NCI-H345 (cell line): ENCODE results near the gene TMPRSS4.

Source experiments
- DNase-seq: peaks from one replicate; lab custom pipeline; 2025; lab: John Stamatoyannopoulos, UW

The TMPRSS4 gene

DNA sequence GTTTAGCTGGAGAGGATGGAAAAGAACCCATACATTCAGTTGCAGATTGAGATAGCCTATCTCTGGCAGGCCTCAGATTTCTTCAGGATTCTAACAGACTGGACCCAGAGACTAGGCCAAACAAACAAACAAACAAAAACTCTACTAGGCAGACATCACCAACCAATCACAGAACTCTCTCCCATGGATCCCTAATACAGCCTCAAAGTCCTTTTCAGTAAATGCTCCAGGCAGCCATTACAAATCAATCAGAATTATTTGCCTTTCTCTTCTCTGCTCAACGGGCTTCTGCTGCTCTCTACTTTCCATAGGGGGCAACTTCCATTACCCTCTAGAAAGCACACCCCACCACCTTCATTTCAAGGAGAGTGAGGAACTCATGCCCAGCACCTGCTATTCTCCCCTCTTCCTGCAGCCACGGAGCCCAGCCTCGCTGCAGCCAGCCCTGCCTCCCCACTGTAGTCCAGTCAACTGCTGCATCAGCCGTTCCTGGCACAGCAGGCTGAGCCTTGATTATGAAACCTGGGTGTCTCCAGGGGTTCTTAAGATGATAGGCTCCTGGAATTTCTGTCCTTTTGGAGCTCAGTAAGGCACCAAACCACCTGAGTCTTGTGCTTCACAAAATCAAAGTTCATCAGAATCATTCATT, 28.9 kb downstream of the TMPRSS4 start:
- no peak for DNase-seq

DNA sequence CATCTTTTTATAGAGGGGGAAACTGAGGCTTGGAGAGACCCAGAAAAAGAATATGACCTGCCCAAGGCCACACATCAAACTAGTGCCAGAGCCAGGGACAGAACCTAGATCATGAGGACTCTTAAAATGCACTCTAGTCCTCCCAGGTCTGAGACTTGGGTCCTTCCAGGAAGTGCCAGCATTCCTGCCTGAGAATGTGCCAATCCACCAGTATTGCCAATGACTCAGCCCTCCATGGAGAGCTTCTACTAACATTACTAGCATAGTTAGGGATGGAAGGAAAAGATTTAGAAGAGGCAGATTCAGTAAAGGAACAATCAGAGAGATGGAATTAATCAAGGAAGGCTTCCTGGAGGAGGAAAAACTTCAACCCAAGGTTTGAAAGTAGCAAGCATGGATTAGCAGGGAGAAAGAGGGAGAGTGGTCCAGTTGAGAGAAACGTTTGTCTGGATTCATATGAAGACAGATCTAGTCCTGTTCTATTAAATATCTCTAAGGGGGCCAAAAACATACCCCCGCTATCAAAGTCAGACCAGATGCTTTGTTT, 30.0 kb downstream of the TMPRSS4 start:
- no peak for DNase-seq

DNA sequence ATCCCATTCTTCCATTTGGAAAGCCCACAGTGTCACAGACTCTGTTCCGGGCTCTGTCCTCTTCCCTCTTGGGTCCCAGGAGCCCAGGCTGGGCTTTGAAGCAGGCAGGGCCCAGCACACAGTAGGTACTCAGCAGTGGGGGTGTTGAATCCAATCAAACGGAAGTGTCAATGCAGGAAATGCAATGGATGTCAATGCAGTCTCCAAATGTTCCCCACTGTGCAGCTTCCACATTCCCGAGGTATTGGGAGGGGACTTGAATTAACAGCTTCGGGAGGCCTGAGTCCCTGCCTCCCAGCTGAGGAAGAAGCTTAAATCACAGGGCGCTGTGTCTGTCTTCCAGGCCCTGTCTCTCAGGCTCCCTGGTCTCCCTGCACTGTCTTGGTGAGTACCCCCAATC, 31.6 kb downstream of the TMPRSS4 start:
- no peak for DNase-seq

DNA sequence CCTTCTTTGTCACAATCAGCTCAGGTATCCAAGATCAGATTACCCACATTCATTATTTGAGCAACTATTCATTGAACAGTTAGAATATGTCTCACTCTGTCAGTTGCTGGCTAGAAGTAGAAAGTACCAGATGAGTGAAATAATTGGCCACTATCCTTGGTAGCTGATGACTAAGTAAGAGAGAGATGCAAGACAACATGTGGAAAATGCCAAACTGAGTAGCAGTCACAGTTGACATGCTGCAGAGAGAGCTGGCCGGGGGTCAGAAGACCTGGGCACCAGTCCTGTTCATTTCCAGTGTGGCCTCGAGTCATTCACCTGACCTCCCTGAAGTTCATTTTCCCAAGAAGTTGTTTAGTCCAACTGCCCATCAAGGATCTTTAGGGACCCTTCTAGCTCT, 32.4 kb downstream of the TMPRSS4 start:
- no peak for DNase-seq

DNA sequence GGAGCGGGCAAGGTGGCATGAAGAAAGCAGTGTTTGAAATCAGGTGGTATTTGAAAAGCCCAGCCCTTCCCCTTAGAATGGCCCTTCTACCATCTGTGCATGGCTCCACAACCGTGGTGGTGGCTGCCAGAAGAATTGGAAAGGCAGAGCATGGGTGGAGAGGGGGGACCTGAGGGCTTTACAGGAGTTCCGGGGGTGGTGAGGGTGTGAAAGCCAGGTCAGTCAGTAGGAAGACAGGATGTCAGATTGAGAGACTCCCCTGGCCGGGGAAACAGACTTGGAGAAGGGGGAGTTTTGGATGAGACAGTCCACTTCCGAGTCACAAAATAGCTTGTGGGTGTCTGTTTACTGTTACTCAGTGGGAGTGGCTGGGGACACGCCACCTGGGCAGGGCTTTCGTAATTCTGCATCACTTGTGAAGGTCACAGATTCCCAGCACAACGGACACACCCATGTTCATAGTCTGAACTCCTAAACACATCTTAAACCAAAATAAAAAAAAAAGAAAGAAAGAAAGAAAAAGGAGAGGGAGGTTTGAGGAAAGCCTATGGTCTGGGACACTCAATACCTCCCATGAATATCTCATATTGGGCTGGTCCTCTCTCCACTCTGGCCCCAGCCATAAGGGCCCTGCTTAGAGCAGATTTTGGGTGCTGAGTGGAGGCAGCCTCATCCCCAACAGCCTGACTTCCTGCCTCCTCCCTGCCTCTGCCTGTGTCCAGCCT, 34.3 kb downstream of the TMPRSS4 start:
- DNase-seq = no peak

DNA sequence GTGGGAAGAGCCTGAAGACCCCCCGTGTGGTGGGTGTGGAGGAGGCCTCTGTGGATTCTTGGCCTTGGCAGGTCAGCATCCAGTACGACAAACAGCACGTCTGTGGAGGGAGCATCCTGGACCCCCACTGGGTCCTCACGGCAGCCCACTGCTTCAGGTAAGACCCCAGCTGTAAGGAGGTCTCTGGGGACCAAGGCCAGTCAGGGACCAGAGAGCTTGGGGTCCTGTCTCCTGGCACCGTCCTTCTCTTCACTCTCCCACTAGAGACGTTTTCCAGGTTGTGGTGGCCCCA, 34.8 kb downstream of the TMPRSS4 start:
- no peak for DNase-seq

DNA sequence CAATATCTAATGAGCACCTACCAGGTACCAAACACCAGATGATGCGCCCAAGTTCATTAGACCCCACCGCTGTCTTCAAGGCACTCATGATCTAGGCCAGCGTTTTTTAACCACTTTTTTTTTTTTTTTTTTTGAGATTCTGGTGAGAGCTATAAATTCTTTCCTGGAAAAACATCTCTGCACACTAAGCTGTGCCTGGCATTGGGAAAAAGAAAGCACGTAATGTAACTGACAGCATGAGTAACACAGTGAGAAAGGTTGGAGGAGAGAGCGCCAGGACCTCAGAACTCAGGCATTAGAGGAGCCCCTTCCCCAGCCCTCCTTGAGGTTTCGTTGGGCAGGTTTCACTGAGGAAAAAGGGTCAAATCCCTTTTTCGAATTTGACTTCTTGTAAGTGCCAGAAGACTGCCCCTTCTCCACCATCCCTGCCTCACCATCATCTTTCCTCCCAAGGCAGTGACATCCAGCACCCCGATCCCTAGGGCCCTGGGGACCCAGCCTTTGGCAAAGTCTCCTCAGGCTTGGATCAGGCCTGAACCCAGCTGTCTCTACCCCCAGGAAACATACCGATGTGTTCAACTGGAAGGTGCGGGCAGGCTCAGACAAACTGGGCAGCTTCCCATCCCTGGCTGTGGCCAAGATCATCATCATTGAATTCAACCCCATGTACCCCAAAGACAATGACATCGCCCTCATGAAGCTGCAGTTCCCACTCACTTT, 36.0 kb downstream of the TMPRSS4 start:
- no peak for DNase-seq

DNA sequence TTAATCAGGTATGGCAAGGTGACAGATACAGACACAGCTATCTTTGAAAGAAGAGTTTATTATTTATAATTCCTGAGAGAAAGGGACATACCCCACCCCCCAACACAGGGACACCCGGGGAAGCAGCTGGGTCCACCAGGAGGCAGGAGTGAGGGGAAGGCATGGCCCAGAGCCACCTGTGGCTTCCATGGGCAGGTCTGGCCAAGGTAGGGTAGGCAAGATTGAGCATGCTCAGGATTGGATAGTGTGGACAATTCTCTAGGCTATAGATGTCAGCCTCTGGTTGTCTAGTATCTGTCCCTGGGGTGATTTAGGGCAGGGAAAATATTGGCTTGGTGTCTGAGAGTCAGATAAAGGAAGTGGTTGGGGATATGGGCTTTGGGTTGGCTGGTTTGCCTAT, 37.4 kb downstream of the TMPRSS4 start:
- DNase-seq = no peak

DNA sequence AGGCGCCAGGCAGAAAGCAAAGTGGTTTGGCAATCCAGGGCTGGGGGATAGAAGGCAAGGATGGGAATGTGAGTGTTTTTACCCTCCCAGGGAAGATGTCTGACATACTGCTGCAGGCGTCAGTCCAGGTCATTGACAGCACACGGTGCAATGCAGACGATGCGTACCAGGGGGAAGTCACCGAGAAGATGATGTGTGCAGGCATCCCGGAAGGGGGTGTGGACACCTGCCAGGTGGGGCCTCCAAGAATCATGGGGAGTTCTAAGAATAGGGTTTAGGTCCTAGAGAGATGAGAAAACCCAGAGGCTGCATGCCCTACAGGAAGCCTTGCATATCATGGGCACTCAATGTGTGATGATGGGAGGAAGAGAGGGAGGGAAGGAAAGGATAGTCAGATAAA, 38.2 kb downstream of the TMPRSS4 start:
- DNase-seq = no peak

DNA sequence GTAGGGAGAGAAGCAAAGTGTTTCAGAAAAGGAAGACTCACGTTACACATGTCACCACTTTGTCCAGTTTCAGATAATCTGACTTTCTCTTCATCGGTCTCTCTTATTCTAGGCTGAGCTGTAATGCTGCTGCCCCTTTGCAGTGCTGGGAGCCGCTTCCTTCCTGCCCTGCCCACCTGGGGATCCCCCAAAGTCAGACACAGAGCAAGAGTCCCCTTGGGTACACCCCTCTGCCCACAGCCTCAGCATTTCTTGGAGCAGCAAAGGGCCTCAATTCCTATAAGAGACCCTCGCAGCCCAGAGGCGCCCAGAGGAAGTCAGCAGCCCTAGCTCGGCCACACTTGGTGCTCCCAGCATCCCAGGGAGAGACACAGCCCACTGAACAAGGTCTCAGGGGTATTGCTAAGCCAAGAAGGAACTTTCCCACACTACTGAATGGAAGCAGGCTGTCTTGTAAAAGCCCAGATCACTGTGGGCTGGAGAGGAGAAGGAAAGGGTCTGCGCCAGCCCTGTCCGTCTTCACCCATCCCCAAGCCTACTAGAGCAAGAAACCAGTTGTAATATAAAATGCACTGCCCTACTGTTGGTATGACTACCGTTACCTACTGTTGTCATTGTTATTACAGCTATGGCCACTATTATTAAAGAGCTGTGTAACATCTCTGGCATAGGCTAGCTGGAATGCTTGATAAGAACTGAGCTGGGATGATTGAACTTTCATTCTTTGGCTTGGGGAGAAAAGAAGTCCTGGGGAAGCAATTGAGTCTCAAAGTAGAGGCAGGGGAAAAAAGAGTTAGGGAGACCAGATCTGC, 41.1 kb downstream of the TMPRSS4 start:
- no peak for DNase-seq

DNA sequence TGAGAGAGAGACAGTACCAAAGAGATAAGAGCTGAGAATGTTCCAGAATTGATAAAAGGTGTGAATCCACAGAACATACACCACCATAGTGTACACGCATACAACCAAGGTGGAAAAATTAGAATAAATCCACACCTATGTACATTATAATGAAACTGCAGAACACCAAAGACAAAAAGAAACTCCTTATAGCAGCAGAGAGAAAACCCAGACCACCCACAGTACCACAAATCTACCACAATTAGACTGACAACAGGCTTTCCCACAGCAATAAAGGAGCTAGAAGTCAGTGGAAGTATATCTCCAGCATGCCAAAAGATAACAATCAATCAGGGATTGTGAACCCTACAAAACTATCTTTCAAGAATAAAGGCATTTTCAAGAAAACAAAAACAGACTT, 43.9 kb downstream of the TMPRSS4 start:
- no peak for DNase-seq

DNA sequence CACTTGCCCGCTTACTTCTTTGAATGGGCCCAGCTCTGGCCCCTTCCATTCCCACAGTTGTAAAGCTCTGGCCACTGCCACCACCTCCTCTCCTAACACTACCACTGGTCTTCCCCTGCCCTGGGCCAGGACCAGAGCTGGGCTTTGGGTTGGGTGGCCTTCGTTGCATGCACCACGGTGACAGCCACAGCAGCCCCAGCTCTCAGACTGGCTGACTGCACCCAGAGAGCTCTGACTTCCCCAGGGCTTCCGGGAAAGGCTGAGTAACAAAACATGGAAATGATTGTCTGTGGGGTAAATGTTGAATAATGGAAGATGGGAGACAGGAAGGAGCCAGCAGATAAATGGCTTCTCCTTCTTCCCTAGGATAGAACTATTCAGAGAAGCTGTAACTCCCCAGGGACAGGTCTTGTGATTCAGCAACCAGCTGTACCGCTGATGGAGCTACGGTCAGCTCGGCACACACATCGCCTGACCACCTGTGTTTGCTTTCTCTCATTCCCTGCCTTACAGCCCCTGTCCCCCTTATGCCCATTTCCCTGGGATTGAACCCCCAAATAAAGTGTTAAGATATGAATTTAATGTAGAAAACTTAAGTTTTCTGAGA, 48.2 kb downstream of the TMPRSS4 start:
- DNase-seq = no peak

DNA sequence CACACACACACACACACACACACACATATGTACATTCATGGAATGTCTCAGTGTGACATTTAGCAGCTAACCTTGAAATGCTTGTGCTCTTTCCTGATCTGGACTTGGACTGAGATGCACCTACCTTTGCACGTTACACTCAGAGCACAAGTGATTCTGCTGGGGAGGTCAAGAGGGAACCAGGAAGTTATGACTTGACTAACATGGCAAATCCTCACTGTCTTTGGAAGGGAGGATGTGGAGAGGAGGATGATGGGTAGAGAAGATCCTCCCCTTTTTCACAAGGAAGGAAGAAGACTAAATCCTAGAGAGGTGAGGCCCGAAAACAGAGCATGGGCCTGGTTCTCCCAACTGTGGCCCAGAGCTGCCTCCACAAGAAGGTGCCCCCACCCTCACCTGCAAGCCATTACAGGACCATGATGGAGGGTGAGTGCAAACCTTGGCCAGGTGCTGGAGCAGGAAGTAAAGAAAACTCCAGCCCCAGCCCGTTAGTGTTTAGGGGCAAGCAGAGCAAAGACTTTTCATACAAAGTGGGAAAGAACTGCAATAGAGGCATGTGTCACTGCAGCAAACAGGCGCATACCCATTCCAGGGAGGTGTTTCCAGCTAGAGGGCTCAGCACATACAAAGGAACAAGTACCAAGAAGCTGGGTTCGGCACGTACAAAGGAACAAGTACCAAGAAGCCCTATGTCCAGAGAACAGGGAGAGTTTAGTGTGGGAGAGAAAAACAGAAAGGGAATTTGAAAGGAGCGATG, 49.4 kb downstream of the TMPRSS4 start:
- DNase-seq = no peak

DNA sequence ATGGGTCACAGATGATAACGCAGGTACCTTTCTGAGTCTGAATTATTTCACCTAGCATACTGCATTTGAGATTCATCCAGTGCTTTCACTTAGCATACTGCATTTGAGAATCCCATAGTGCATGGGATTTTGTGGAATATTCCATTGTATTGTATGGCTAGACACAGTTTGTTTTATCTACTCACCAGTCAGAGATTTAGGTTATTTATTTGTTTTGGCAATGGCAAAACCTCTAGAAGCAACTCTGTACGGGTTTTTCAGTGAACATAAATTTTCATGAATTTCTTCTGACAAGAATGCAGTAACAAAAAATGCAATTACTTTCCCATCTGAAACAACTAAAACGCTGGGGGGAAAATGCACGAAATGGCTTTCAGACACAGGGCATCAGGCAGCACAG, 51.4 kb downstream of the TMPRSS4 start:
- no peak for DNase-seq

DNA sequence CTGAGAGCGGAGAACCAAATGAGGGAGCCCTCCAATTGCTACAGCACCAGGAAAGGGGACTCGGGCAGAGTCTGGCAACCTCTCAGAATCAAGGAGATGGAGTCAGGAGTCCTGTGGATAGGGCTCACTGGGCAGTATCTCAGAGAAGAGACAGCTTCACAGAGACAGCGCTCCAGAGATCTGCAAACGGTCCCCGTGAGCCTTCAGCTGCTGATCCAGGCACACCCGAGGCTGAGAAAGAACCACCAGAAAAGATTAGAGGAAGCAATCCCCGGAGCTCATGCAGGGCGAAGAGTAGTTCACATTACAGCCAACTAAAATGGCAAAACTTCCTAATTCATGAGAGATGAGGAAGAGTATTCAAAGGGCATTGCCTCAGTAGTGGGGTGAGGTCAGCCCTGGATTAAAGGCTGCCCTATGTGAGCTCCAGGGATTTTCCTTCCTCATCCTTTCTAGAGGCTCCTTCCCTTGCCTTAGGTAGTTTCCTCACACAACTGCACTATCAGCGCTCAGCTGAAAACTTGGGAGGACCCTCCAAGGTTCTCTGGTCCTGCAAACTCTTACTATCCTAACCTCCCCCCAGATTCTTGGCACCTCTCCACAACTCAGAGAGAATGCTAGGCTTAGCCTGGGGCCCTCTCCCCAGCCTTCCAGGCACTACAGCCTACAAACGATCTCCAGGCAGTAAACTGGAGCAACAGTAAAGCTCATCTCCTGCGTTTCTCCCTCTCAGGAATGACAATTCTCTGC, 52.0 kb downstream of the TMPRSS4 start:
- DNase-seq = no peak

DNA sequence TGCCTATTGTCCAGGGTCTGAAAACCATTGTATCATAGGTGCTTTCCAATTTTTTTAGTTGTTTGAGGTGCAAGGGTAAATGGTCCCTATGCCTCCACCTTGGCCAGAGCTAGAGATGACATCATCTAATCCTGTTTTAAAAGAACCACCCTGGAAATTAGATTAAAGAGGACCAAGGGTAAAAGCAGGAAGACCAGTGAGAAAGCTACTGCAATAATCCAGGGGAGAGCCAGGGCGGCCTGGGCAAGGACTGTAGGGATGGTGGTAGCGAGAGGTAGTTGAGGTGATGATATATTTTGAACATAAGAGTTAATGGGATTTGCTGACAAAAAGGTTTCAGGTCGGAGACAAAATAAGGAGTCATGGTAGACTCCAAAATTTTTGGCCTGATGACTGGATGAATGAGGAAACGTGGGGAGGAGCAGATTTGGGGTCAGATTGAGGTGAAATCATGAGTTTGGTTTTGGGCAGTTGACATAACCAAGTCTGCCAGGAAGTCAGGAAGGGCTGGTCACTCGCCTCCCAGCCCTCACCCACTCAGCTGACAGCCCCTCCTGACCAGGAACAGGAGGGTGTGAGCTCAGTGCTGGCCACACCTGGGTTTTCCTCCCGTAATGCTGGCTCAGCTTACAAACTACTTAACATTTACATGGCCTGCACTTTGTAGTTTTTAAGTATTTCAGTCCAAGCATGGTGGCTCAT, 52.7 kb downstream of the TMPRSS4 start:
- DNase-seq = no peak

DNA sequence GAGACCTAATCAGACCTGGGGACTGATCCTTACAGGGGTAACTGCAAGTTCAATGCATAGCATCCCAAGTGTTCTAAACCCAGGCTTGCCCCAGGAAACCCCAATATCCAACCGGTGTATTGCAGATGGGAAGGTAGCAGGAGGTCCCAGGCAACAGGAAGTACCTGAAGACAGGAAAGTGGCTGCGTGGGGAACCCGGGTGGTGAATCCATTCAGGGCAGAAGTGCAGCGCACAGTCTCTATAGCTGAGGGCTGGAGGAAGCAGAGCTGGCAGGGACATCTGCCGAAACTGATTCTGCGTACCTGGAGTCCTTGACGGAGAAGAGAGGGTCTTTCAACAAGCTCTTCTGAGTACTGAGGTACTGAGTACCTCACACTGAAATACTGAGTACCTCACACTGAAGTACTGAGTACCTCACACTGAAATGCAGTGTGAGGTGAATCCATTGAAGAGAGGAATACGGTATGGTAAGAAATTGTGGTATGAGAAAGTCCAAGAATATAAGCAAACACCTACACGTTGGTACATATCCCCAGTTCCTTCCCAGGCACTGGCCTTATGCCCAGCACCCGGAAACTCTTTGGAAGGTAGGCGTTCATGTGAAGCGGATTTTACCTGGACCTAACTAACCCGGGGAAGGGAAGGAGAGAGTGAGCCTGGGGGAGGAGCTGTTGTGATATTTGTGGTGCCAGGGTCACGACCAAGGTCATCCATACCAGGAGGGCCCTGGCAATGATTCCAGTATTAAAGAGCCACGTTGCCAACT, 55.7 kb downstream of the TMPRSS4 start:
- DNase-seq = no peak

DNA sequence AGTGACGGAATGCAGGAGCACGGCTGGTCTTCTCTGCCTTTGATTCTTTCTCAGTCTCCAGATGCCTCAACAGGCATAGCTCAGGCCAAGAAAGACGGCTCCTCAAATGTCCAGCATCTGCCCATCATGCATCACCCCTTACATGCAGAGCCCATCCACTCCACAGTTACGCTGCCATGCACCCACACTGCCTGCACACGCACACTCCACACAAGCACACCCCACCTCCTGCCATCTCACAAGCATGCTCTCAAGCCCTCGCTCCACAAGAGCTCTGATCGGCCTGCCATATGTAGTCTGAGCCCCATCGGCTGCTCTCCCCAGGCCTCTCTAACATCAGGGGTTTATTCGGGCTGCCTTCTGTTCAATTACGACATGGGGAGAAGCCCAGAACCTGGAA, 56.9 kb downstream of the TMPRSS4 start:
- no peak for DNase-seq
